ENCODE results near the gene JOSD2. TPM values are rescaled to one million over a fixed set of nuclear protein-coding genes. Genes with fewer than 3 reads are reported as not detected.

The JOSD2 gene
- total RNA-seq, 3 donors from 2014 or later: 33.4 to 41.2 (median 37.2) TPM

- ATAC-seq: no peak
Observed at GRCh38 chr19:50481351-50482149, 29.4 kb downstream of the JOSD2 start.

GRCh38 chr19:50480281-50481111, 30.5 kb downstream of the JOSD2 start:
- Histone ChIP-seq H3K36me3 (ENCODE audit: low read depth) (no peaks in the 10 kb centered on the region), H3K9me3 (no peaks in the 10 kb centered on the region), H3K4me3 (no peak overlapping the region), H3K4me1 (ENCODE audit: low read depth) (peaks cover 10% of the 10 kb centered on the region)
- intact Hi-C loops (cut with DNase I, micrococcal nuclease): no loop called here
- TF ChIP-seq CTCF (IDR thresholded peaks at IDR 0.05): no peak
- DNase-seq: peak in 1 of 3 donors; percentile 49
- no peak for ATAC-seq

More at GRCh38 chr19:50481351-50482149, 29.4 kb downstream of the JOSD2 start:
- Histone ChIP-seq H3K4me1 (ENCODE audit: low read depth) (peaks cover 10% of the 10 kb centered on the region), H3K9me3 (no peaks in the 10 kb centered on the region), H3K4me3 (no peak overlapping the region), H3K36me3 (ENCODE audit: low read depth) (no peaks in the 10 kb centered on the region)
- TF ChIP-seq CTCF (IDR thresholded peaks at IDR 0.05): no peak
- intact Hi-C loops (cut with DNase I, micrococcal nuclease): no loop called here
- DNase-seq: peak in 1 of 3 donors; percentile 41

- H3K9me3 ChIP-seq: no peaks in the 10 kb centered on the region
- ATAC-seq: no peak
- H3K4me1 ChIP-seq (ENCODE audit: low read depth): peaks cover 10% of the 10 kb centered on the region
- H3K4me3 ChIP-seq: no peak overlapping the region
- intact Hi-C loops (cut with DNase I, micrococcal nuclease): no loop called here
- TF ChIP-seq CTCF (IDR thresholded peaks at IDR 0.05): no peak
- H3K36me3 ChIP-seq (ENCODE audit: low read depth): no peaks in the 10 kb centered on the region
- no peak for DNase-seq
Observed at GRCh38 chr19:50479761-50480251, 31.2 kb downstream of the JOSD2 start.

GRCh38 chr19:50478901-50479715, 31.9 kb downstream of the JOSD2 start:
- intact Hi-C loops (cut with DNase I, micrococcal nuclease): no loop called here
- TF ChIP-seq CTCF (IDR thresholded peaks at IDR 0.05): no peak

More at GRCh38 chr19:50478901-50479715, 31.9 kb downstream of the JOSD2 start:
- ATAC-seq (no peak), DNase-seq (no peak)
- Histone ChIP-seq H3K36me3 (ENCODE audit: low read depth) (no peaks in the 10 kb centered on the region), H3K4me3 (no peak overlapping the region), H3K9me3 (no peaks in the 10 kb centered on the region), H3K4me1 (ENCODE audit: low read depth) (peaks cover 10% of the 10 kb centered on the region)

All from mucosa of descending colon (tissue), 3 donors.